HL-60 (cell line): Measurements from ENCODE around the gene MCF2.

ENCODE experiments used
- DNase-seq, 2 experiments: peaks; one replicate each; pipeline ENCODE4 v3.0.0-alpha.2; 2010 to 2020; ENCODE audit warnings: low read depth in 1 of 2, low spot score in 1 of 2
- H3K27ac ChIP-seq: fragments of 250-450 bp; sonication (Bioruptor Pico); replicated peaks from 2 replicates; pipeline ENCODE4 v1.5.1; 2020; ENCODE audit warnings: mild to moderate bottlenecking, moderate library complexity
- H3K27me3 ChIP-seq: fragments of 250-450 bp; sonication (Bioruptor Pico); 2 replicates; pipeline ENCODE4 v1.5.1; 2021; ENCODE audit warnings: mild to moderate bottlenecking, moderate library complexity; ENCODE audit not compliant: insufficient read depth, poor library complexity, severe bottlenecking
- H3K4me3 ChIP-seq: replicated peaks from 2 replicates; pipeline ENCODE4 v1.5.1; 2011; ENCODE audit warnings: mild to moderate bottlenecking, control low read depth, low read length; ENCODE audit not compliant: insufficient read depth
- CTCF ChIP-seq: IDR thresholded peaks from one replicate; pipeline ENCODE4 v1.5.1; 2011; ENCODE audit warnings: low read length, control low read depth, inconsistent platforms; ENCODE audit not compliant: insufficient read depth
- GABPA ChIP-seq: IDR thresholded peaks from 2 replicates; pipeline ENCODE4 v1.6.1; 2012; ENCODE audit warnings: low read depth
- POLR2AphosphoS5 ChIP-seq: IDR thresholded peaks from 2 replicates; pipeline ENCODE4 v1.6.1; 2012; ENCODE audit warnings: low read depth
- SPI1 ChIP-seq: IDR thresholded peaks from 2 replicates; pipeline ENCODE4 v1.6.1; 2012; ENCODE audit warnings: low read depth, mild to moderate bottlenecking, borderline replicate concordance
- TF ChIP-seq, protein P1 (sequence below): IDR thresholded peaks from 2 replicates; pipeline ENCODE4 v1.6.1; 2012; ENCODE audit warnings: low read depth; ENCODE audit not compliant: insufficient replicate concordance

Gene MCF2

GRCh38 chrX:139720136-139720535 is 12.2 kb upstream of the MCF2 start:
- no peak overlapping the region for H3K27ac ChIP-seq
- no peak for DNase-seq
- no peak overlapping the region for H3K4me3 ChIP-seq
- no peak for TF ChIP-seq CTCF
- TF ChIP-seq, protein P1, sequence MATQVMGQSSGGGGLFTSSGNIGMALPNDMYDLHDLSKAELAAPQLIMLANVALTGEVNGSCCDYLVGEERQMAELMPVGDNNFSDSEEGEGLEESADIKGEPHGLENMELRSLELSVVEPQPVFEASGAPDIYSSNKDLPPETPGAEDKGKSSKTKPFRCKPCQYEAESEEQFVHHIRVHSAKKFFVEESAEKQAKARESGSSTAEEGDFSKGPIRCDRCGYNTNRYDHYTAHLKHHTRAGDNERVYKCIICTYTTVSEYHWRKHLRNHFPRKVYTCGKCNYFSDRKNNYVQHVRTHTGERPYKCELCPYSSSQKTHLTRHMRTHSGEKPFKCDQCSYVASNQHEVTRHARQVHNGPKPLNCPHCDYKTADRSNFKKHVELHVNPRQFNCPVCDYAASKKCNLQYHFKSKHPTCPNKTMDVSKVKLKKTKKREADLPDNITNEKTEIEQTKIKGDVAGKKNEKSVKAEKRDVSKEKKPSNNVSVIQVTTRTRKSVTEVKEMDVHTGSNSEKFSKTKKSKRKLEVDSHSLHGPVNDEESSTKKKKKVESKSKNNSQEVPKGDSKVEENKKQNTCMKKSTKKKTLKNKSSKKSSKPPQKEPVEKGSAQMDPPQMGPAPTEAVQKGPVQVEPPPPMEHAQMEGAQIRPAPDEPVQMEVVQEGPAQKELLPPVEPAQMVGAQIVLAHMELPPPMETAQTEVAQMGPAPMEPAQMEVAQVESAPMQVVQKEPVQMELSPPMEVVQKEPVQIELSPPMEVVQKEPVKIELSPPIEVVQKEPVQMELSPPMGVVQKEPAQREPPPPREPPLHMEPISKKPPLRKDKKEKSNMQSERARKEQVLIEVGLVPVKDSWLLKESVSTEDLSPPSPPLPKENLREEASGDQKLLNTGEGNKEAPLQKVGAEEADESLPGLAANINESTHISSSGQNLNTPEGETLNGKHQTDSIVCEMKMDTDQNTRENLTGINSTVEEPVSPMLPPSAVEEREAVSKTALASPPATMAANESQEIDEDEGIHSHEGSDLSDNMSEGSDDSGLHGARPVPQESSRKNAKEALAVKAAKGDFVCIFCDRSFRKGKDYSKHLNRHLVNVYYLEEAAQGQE = no peak
- TF ChIP-seq POLR2AphosphoS5 = no peak
- no peak for TF ChIP-seq SPI1
- no peak for TF ChIP-seq GABPA
- H3K27me3 ChIP-seq = no peaks in the 10 kb centered on the region

GRCh38 chrX:139702658-139703057 is 5.3 kb downstream of the MCF2 start:
- no peak overlapping the region for H3K4me3 ChIP-seq
- H3K27ac ChIP-seq = no peak overlapping the region
- TF ChIP-seq SPI1 (no peak), CTCF (no peak), GABPA (no peak), POLR2AphosphoS5 (no peak)
- TF ChIP-seq, protein P1 = no peak
- DNase-seq = no peak
- no peaks in the 10 kb centered on the region for H3K27me3 ChIP-seq

DNA sequence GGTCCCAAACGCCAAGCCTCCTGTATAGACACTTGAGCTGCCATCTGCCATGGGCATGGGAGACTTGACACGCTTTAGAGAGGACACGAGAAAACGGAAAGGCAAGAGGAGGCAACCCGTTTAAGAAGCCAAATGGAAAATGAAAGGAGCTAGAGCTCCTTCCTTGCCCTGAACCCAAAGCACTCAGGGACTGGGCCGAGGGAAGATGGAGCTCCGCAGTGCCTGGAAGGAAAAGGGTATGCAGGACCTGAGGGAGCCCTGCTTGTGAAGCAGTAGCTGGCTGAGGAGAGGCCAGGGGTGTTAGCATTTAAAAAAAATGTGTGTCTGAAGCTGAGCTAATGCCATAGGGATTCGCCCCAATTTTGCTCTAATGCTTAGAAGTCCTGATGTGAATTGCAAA is 15.1 kb downstream of the MCF2 start:
- no peak for DNase-seq
- Histone ChIP-seq H3K27me3 (peaks cover 4% of the 10 kb centered on the region), H3K27ac (no peak overlapping the region), H3K4me3 (no peak overlapping the region)
- TF ChIP-seq CTCF (no peak), SPI1 (no peak), POLR2AphosphoS5 (no peak), GABPA (no peak)
- TF ChIP-seq, protein P1 = no peak
